Glutamatergic neuron (in vitro differentiated cells): Measurements from ENCODE around the gene ALX1. TPM values are rescaled to one million over a fixed set of nuclear protein-coding genes. Genes with fewer than 3 reads are reported as not detected.
A peak's percentile ranks its signal among the peaks of the same experiment; 100 is the strongest.

ENCODE experiments used
- DNase-seq: peaks from one replicate; pipeline ENCODE4 v3.0.0; 2022
- H3K27ac Mint-ChIP-seq: one replicate; pipeline ENCODE4 v1.8.0; 2020; ENCODE audit warnings: mild to moderate bottlenecking, mixed read lengths, inconsistent platforms; ENCODE audit not compliant: unreplicated experiment
- H3K27me3 Mint-ChIP-seq: one replicate; pipeline ENCODE4 v1.8.0; 2020; ENCODE audit warnings: mild to moderate bottlenecking, moderate library complexity, mixed read lengths, inconsistent platforms; ENCODE audit not compliant: unreplicated experiment
- H3K36me3 Mint-ChIP-seq: one replicate; pipeline ENCODE4 v1.8.0; 2020; ENCODE audit warnings: mild to moderate bottlenecking, mixed read lengths, inconsistent platforms; ENCODE audit not compliant: unreplicated experiment
- H3K4me1 Mint-ChIP-seq: one replicate; pipeline ENCODE4 v1.8.0; 2020; ENCODE audit warnings: mild to moderate bottlenecking, low read depth, mixed read lengths, inconsistent platforms; ENCODE audit not compliant: unreplicated experiment
- H3K4me3 Mint-ChIP-seq: one replicate; pipeline ENCODE4 v1.8.0; 2020; ENCODE audit warnings: mild to moderate bottlenecking, mixed read lengths, inconsistent platforms; ENCODE audit not compliant: unreplicated experiment
- H3K9me3 Mint-ChIP-seq: one replicate; pipeline ENCODE4 v1.8.0; 2020; ENCODE audit warnings: mild to moderate bottlenecking, moderate library complexity, mixed read lengths, inconsistent platforms; ENCODE audit not compliant: unreplicated experiment
- long read RNA-seq: library from polyadenylated mRNA; unstranded; transcript quantifications from one replicate; pipeline ENCODE4 v2.0.0, GENCODE V29; 2020; ENCODE audit not compliant: unreplicated experiment
- total RNA-seq: library from RNA; stranded (reverse); fragmentation: NEBNext Ultra II Directional; extraction: Animal tissue kit (Norgen Biotek cat#: 25700); gene quantifications from one replicate; pipeline ENCODE4 v1.2.1, GENCODE V29; 2021; ENCODE audit not compliant: unreplicated experiment
- TF ChIP-seq, protein P1 (sequence below): fragments of 200-600 bp; sonication (generic); IDR thresholded peaks from one replicate; pipeline ENCODE4 v1.5.0; 2021; ENCODE audit not compliant: partially characterized antibody, unreplicated experiment

Gene ALX1
- total RNA-seq, result 3.8 TPM
- long read RNA-seq, partial matches to known transcripts, result 0 of 1 reads
- long read RNA-seq, other reads (novel, unspliced or antisense), result 1 of 1 reads

DNA sequence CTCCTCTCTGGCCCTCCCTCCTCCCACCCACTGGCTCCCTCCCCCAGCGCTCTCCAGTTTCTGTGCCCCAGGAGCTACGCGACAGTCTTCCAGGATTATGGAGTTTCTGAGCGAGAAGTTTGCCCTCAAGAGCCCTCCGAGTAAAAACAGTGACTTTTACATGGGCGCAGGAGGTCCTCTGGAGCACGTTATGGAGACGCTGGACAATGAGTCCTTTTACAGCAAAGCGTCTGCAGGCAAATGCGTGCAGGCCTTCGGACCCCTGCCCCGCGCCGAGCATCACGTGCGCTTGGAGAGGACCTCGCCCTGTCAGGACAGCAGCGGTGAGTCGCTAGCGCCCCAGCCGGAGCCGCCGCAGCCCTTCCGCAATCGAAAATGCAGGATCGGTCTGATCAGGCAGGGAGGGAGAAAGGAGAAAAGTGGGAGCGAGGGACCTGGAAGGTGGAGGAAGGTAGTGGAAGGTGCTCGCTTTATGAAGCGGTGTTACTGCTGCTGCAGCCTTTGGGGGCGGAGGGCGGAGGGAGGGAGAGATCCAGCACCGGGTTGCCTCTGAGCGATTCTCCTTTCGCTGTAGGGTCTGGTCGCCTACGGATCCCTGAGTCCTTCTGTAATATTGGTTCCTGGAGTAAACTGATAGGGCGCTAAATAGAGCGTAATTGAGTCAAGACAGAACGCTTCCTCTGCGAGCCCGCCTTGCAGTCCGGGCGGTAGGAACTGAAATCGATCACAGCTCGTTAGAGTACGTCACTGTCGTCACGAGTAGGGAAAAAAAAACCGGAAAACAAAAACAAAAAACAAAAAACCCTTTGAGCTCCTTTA is at the start of gene ALX1:
ALX1 (plus strand) TSS at position 56 of the 819 bp plus-strand sequence; CDS start at position 98, 42 bp downstream.
- DNase-seq, result peak; percentile 80
- TF ChIP-seq, protein P1, sequence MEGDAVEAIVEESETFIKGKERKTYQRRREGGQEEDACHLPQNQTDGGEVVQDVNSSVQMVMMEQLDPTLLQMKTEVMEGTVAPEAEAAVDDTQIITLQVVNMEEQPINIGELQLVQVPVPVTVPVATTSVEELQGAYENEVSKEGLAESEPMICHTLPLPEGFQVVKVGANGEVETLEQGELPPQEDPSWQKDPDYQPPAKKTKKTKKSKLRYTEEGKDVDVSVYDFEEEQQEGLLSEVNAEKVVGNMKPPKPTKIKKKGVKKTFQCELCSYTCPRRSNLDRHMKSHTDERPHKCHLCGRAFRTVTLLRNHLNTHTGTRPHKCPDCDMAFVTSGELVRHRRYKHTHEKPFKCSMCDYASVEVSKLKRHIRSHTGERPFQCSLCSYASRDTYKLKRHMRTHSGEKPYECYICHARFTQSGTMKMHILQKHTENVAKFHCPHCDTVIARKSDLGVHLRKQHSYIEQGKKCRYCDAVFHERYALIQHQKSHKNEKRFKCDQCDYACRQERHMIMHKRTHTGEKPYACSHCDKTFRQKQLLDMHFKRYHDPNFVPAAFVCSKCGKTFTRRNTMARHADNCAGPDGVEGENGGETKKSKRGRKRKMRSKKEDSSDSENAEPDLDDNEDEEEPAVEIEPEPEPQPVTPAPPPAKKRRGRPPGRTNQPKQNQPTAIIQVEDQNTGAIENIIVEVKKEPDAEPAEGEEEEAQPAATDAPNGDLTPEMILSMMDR, result no peak
- H3K27ac Mint-ChIP-seq, result peak within 1 kb of the TSS; percentile 92
- H3K36me3 Mint-ChIP-seq, result no peaks in the 10 kb centered on the region
- H3K9me3 Mint-ChIP-seq, result peaks cover 15% of the 10 kb centered on the region
- H3K27me3 Mint-ChIP-seq, result peaks cover 11% of the 10 kb centered on the region
- H3K4me3 Mint-ChIP-seq, result peak within 1 kb of the TSS; percentile 96
- peaks cover 20% of the 10 kb centered on the region for H3K4me1 Mint-ChIP-seq

DNA sequence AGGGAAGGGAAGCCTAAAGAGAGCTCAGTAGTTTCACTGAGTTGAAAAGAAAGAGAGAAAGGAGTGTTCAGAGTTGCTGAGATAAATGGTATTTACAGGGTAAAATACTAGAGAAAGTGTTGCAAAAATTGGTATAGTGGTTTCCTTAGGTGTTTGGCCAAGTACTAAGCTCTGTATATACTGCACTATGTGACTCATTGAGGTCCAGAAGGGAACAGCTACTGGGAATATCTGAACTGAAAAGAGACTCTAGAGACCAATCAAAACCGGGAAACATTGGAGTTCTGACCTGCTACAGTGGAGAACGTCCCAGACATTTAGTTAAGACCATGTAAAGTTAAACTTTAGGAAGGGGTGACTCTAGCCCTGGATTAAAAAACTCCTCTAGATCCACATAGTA is 42.7 kb upstream of the ALX1 start:
- H3K27ac Mint-ChIP-seq, result no peak overlapping the region
- H3K4me1 Mint-ChIP-seq, result no peaks in the 10 kb centered on the region
- no peak for DNase-seq
- H3K9me3 Mint-ChIP-seq, result no peaks in the 10 kb centered on the region
- H3K4me3 Mint-ChIP-seq, result no peak overlapping the region
- no peaks in the 10 kb centered on the region for H3K27me3 Mint-ChIP-seq
- TF ChIP-seq, protein P1, result no peak
- no peaks in the 10 kb centered on the region for H3K36me3 Mint-ChIP-seq

DNA sequence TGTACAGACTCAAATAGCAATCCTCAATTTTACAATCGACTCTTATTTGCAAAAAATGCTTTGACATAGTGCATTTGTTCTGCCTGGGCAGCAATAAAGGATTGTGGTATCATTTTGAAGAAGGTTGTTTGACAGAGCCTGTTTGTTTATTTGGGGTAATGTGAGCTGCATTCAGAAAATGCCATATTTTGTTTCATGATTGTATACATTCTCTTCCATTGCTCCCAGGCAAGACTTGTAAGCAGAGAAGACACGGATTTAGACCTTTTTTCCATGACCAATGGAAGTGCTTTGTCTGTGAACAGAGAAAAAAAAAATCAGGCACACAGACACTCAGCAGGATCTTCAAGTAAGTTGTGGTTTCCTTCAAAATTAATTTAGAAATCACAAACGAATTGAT is 35.5 kb upstream of the ALX1 start:
- Mint-ChIP-seq H3K4me3 (no peak overlapping the region), H3K27me3 (no peaks in the 10 kb centered on the region), H3K36me3 (no peaks in the 10 kb centered on the region), H3K27ac (no peak overlapping the region), H3K9me3 (no peaks in the 10 kb centered on the region), H3K4me1 (no peaks in the 10 kb centered on the region)
- DNase-seq, result no peak
- TF ChIP-seq, protein P1, result no peak

DNA sequence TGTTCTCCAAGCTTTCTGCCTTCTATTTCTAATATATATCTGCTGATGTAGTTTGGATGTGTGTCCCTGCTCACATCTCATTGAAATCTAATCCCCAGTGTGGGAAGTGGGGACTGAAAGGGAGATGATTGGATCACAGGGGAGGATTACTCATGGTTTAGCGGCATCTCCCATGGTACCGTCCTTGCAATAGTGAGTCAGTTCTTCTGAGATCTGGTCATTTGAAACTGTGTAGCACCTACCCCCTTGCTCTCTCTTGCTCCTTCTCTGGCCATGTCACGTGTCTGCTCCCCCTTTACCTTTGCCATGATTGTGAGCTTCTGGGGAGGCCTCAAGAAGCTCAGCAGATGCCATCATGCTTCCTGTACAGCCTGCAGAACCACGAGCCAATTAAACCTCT is 26.2 kb upstream of the ALX1 start:
- Mint-ChIP-seq H3K36me3 (no peaks in the 10 kb centered on the region), H3K4me3 (no peak overlapping the region), H3K9me3 (no peaks in the 10 kb centered on the region), H3K4me1 (peaks cover 1% of the 10 kb centered on the region), H3K27me3 (no peaks in the 10 kb centered on the region), H3K27ac (no peak overlapping the region)
- DNase-seq, result no peak
- TF ChIP-seq, protein P1, result no peak

DNA sequence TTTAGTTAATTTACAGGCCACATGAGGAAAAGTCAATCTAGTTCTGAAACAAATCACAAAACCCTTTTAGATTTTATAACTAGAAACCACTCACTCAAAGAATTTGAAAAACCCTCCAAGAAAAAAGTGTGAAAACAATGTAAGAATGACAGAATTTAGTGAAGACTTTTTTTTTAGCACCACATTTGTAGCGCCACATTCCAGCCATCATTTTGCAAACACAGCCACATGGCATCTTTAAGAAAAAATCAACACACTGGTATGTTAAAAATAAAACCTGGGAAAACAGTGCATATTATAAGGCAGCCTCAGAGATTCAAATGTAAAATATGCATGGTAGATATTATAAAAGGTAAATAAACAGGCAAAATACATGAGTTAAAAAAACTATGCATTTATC is 22.3 kb upstream of the ALX1 start:
- H3K9me3 Mint-ChIP-seq, result no peaks in the 10 kb centered on the region
- no peak for DNase-seq
- TF ChIP-seq, protein P1, result no peak
- H3K27ac Mint-ChIP-seq, result no peak overlapping the region
- H3K4me1 Mint-ChIP-seq, result peaks cover 1% of the 10 kb centered on the region
- H3K36me3 Mint-ChIP-seq, result no peaks in the 10 kb centered on the region
- no peak overlapping the region for H3K4me3 Mint-ChIP-seq
- H3K27me3 Mint-ChIP-seq, result no peaks in the 10 kb centered on the region
